Endothelial cell of umbilical vein (primary cell): ENCODE results near the gene RNF43. TPM values are rescaled to one million over a fixed set of nuclear protein-coding genes. Genes with fewer than 3 reads are reported as not detected.

Source experiments
- BruUV-seq: library from RNA; stranded (reverse); fragments of 400-500 nt; replicated peaks from 2 replicates; lab custom pipeline; 2021; lab: Mats Ljungman, UMichigan
- CTCF ChIA-PET: fragments of 300-600, 350-600 bp; sonication (Branson Sonifier 250); formaldehyde crosslinking; loops from one replicate; lab custom pipeline; 2021; ENCODE audit warnings: antibody characterized with exemption, inconsistent platforms; lab: Charles Lee
- POLR2A ChIA-PET: fragments of 300-600, 350-600 bp; sonication (Branson Sonifier 250); formaldehyde crosslinking; loops from one replicate; lab custom pipeline; 2021; ENCODE audit warnings: antibody characterized with exemption, inconsistent platforms; lab: Charles Lee
- DNase-seq: peaks from one replicate; pipeline ENCODE4 v3.0.0-alpha.2; 2011; ENCODE audit warnings: low read depth, low spot score
- FAIRE-seq: peaks from 2 replicates; lab custom pipeline; 2011; peaks lifted over from hg19 to GRCh38; lab: Jason Lieb, UNC
- H2AFZ ChIP-seq: 2 replicates; pipeline ENCODE4 v1.6.0; 2012; ENCODE audit warnings: low read depth, low read length, control low read depth, inconsistent platforms
- H3K27ac ChIP-seq: 2 replicates; pipeline ENCODE4 v1.5.1; 2011; ENCODE audit warnings: low read depth, mild to moderate bottlenecking, control low read depth, low read length, moderate library complexity; ENCODE audit not compliant: insufficient read depth
- H3K27me3 ChIP-seq, 2 experiments: 2 replicates each; pipeline versions ENCODE4 v1.6.0 to v1.6.1; 2011; ENCODE audit warnings: low read length in 2 of 2, mixed read lengths in 1 of 2; ENCODE audit not compliant: control insufficient read depth in 2 of 2, insufficient read depth in 2 of 2
- H3K36me3 ChIP-seq, 2 experiments: 2 replicates in 1 of 2; 3 replicates in 1 of 2; pipeline ENCODE4 v1.5.1; 2011; ENCODE audit warnings: low read length in 2 of 2, mild to moderate bottlenecking in 1 of 2, moderate library complexity in 1 of 2; ENCODE audit not compliant: control insufficient read depth in 2 of 2, insufficient read depth in 2 of 2; ENCODE audit errors: extremely low read depth in 1 of 2
- H3K4me1 ChIP-seq: 3 replicates; pipeline ENCODE4 v1.5.1; 2011; ENCODE audit warnings: mild to moderate bottlenecking, low read length; ENCODE audit not compliant: control insufficient read depth, insufficient read depth; ENCODE audit errors: extremely low read depth
- H3K4me2 ChIP-seq: 2 replicates; pipeline ENCODE4 v1.6.1; 2011; ENCODE audit warnings: low read length, control low read depth, mixed read lengths; ENCODE audit not compliant: insufficient read depth
- H3K4me3 ChIP-seq, 3 experiments: fragments of 200-600 bp in 1 of 3; sonication (generic), shearing (Covaris generic) in 1 of 3; replicated peaks in 1 of 3; 2 replicates each; pipeline ENCODE4 v1.5.1; 2011 to 2016; ENCODE audit warnings: control low read depth in 3 of 3, low read length in 3 of 3, mild to moderate bottlenecking in 2 of 3, inconsistent platforms in 1 of 3, low read depth in 1 of 3, moderate library complexity in 1 of 3; ENCODE audit not compliant: insufficient read depth in 1 of 3
- H3K79me2 ChIP-seq: 2 replicates; pipeline ENCODE4 v1.6.0; 2012; ENCODE audit warnings: low read length, inconsistent platforms; ENCODE audit not compliant: control insufficient read depth, insufficient read depth
- H3K9ac ChIP-seq: replicated peaks from 2 replicates; pipeline ENCODE3; 2011; ENCODE audit warnings: low read length, control low read depth; ENCODE audit not compliant: insufficient read depth; ENCODE audit errors: extremely low read depth
- H3K9me1 ChIP-seq: replicated peaks from 3 replicates; pipeline ENCODE4 v1.6.0; 2011; ENCODE audit warnings: mild to moderate bottlenecking, low read length; ENCODE audit not compliant: control insufficient read depth, insufficient read depth; ENCODE audit errors: extremely low read depth
- H3K9me3 ChIP-seq: replicated peaks from 2 replicates; pipeline ENCODE4 v1.5.1; 2012; ENCODE audit warnings: low read length, inconsistent platforms; ENCODE audit not compliant: control insufficient read depth, insufficient read depth
- H4K20me1 ChIP-seq: replicated peaks from 2 replicates; pipeline ENCODE3; 2011; ENCODE audit warnings: mild to moderate bottlenecking, low read length; ENCODE audit not compliant: control insufficient read depth, insufficient read depth; ENCODE audit errors: extremely low read depth
- EZH2 ChIP-seq: IDR thresholded peaks from 2 replicates; pipeline ENCODE4 v1.6.1; 2012; ENCODE audit warnings: borderline replicate concordance, low read depth, mild to moderate bottlenecking, moderate library complexity, low read length, inconsistent platforms; ENCODE audit not compliant: severe bottlenecking
- FOS ChIP-seq: IDR thresholded peaks from 2 replicates; pipeline ENCODE4 v1.6.1; 2011; ENCODE audit warnings: mild to moderate bottlenecking, low read length, moderate library complexity, borderline replicate concordance; ENCODE audit not compliant: insufficient read depth
- GATA2 ChIP-seq: IDR thresholded peaks from 2 replicates; pipeline ENCODE4 v1.7.0; 2011; ENCODE audit warnings: low read depth, mild to moderate bottlenecking, moderate library complexity, mixed read lengths, low read length; ENCODE audit not compliant: insufficient read length, insufficient read depth
- JUN ChIP-seq: IDR thresholded peaks from 2 replicates; pipeline ENCODE4 v1.6.1; 2011; ENCODE audit warnings: borderline replicate concordance, low read depth; ENCODE audit not compliant: insufficient read length, insufficient read depth
- MYC ChIP-seq: IDR thresholded peaks from one replicate; pipeline ENCODE4 v1.6.1; 2011; ENCODE audit warnings: mild to moderate bottlenecking, low read depth, low read length
- POLR2A ChIP-seq: IDR thresholded peaks from 2 replicates; pipeline ENCODE4 v1.6.1; 2012; ENCODE audit warnings: low read depth, mild to moderate bottlenecking, control low read depth, low read length
- POLR2AphosphoS5 ChIP-seq: IDR thresholded peaks from 2 replicates; pipeline ENCODE4 v1.6.1; 2012; ENCODE audit warnings: low read depth, mild to moderate bottlenecking, control low read depth, low read length, moderate library complexity; ENCODE audit not compliant: insufficient read depth
- dilution Hi-C: fragments of 300-500 bp; cut with MboI; formaldehyde crosslinking; loops from one replicate; pipeline ENCODE4 v1.15.0; 2019; ENCODE audit warnings: low sequenced_read_pairs; ENCODE audit not compliant: extremely low pct_ligation_motif_present
- intact Hi-C: fragments of 100-400 bp; cut with micrococcal nuclease; formaldehyde crosslinking; loops from one replicate; pipeline ENCODE4 v1.10.0; 2022
- polyA plus RNA-seq, 4 experiments: library from polyadenylated mRNA; depleted of rRNA in 3 of 4; stranded (reverse) in 3 of 4; unstranded in 1 of 4; fragments of >200 nt; gene quantifications; 2 replicates each; pipeline versions ENCODE4 v1.2.1 to v1.2.3, GENCODE V29; 2011 to 2012; ENCODE audit warnings: missing spikeins in 1 of 4
- total RNA-seq: library from RNA; stranded (reverse); gene quantifications from 2 replicates; pipeline ENCODE4 v1.2.3, GENCODE V29; 2021
- TF ChIP-seq, protein P1 (sequence below), 2 donors: IDR thresholded peaks; 1 replicate in 1 of 2; 2 replicates in 1 of 2; pipeline ENCODE4 v1.5.1; 2011; ENCODE audit warnings: low read length in 2 of 2, mild to moderate bottlenecking in 2 of 2, moderate library complexity in 2 of 2, control low read depth in 1 of 2, inconsistent platforms in 1 of 2, low read depth in 1 of 2; ENCODE audit not compliant: insufficient read depth in 1 of 2; ENCODE audit errors: extremely low read depth in 1 of 2
- TF ChIP-seq, protein P2 (sequence below): IDR thresholded peaks from 2 replicates; pipeline ENCODE4 v1.6.1; 2011; ENCODE audit not compliant: insufficient read depth, insufficient read length

Gene RNF43
- total and polyA plus RNA-seq, 2 donors (not counting 3 experiments of a cell fraction or from before 2014, with no cell fraction given), result not detected

DNA sequence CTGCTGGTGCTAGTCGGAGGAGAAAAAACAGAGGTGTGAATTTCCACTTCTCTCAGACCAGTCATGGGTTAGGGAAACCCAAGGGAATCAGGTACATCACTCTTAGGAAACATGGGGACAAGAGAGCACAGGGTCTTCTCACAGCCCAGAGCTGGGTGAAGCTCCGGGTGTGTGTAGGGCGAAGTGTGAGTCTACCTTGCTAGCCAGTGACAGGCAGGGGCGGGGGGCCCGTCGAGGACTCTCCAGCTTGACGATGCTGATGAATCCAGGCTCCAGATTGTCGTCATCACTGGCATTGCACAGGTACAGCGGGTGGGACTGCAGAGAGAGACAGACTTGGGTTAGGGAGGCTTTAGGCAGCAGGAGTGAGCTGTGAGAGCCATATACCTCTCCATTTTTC lies 46.6 kb downstream of the RNF43 start:
- H3K4me2 ChIP-seq, result no peak overlapping the region
- no peaks in the 10 kb centered on the region for H3K4me1 ChIP-seq
- H4K20me1 ChIP-seq, result no peaks in the 10 kb centered on the region
- no TSS peak for BruUV-seq
- no peaks in the 10 kb centered on the region for H3K36me3 ChIP-seq
- H3K9ac ChIP-seq, result no peak overlapping the region
- H3K9me3 ChIP-seq, result no peaks in the 10 kb centered on the region
- intact Hi-C loops (no loop called here), dilution Hi-C loops (no loop called here)
- H3K27me3 ChIP-seq, result peaks cover 0 to 3% of the 10 kb centered on the region in 2 experiments
- POLR2A ChIA-PET, result no interaction called here
- H3K9me1 ChIP-seq, result no peaks in the 10 kb centered on the region
- CTCF ChIA-PET, result no interaction called here
- H3K79me2 ChIP-seq, result no peaks in the 10 kb centered on the region
- no peak for FAIRE-seq
- H3K27ac ChIP-seq, result no peak overlapping the region
- no peak for DNase-seq
- no peak overlapping the region for H2AFZ ChIP-seq
- H3K4me3 ChIP-seq, result no peak overlapping the region
- TF ChIP-seq POLR2AphosphoS5 (no peak), MYC (no peak), EZH2 (no peak), FOS (no peak), POLR2A (no peak), GATA2 (no peak), JUN (no peak)
- TF ChIP-seq, protein P1, sequence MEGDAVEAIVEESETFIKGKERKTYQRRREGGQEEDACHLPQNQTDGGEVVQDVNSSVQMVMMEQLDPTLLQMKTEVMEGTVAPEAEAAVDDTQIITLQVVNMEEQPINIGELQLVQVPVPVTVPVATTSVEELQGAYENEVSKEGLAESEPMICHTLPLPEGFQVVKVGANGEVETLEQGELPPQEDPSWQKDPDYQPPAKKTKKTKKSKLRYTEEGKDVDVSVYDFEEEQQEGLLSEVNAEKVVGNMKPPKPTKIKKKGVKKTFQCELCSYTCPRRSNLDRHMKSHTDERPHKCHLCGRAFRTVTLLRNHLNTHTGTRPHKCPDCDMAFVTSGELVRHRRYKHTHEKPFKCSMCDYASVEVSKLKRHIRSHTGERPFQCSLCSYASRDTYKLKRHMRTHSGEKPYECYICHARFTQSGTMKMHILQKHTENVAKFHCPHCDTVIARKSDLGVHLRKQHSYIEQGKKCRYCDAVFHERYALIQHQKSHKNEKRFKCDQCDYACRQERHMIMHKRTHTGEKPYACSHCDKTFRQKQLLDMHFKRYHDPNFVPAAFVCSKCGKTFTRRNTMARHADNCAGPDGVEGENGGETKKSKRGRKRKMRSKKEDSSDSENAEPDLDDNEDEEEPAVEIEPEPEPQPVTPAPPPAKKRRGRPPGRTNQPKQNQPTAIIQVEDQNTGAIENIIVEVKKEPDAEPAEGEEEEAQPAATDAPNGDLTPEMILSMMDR (IDR thresholded peaks at IDR 0.05; ENCODE audit: extremely low read depth in 1 of 2, insufficient read depth in 1 of 2, low read depth in 1 of 2, low read length in 2 of 2), result no peak
- TF ChIP-seq, protein P2, sequence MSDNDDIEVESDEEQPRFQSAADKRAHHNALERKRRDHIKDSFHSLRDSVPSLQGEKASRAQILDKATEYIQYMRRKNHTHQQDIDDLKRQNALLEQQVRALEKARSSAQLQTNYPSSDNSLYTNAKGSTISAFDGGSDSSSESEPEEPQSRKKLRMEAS, result no peak
